NCI-H187 treated with DMSO at 0.1 percent for 48 hours (cell line): ENCODE results near the gene GDI2.

Experiments
- DNase-seq: peaks from one replicate; lab custom pipeline; 2025; lab: John Stamatoyannopoulos, UW

Gene GDI2

DNA sequence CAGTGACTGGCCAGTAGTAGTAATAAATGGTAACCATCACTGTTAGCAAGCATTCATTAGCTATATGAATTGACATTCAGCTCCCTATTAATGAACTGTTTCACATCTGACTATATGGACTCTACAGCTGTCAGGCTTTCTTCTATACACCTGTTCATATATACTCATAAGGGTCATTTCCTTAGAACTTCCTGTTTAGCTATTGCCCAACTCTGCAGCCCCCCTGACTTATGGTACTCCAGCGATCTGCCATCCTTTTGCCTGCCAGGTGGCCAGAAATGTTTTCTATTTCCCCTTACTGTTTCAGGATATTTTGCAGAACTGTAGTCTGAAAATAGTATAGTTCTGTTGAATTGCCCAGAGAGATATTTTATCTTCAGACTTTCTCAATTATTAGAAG is 72.0 kb downstream of the GDI2 start:
- DNase-seq = no peak

DNA sequence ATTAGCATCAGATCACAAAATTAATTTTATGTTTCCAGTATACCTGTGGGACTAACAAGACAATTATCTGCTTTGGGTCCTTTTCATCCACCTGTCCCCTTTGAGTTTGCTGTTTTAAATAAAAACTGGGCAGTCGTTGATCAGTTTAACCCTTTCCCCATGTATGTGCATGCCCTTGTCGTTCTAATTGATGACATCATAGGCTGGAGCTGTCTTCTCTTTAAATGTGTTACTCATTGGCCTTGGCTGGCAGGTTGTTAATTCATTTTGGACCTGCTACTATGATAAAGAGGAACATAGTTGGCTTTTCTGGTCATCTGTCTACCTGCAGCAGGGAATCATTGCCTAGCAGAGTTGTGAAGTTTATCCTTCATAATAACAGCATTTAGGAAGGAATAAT is 74.8 kb downstream of the GDI2 start:
- DNase-seq = no peak

DNA sequence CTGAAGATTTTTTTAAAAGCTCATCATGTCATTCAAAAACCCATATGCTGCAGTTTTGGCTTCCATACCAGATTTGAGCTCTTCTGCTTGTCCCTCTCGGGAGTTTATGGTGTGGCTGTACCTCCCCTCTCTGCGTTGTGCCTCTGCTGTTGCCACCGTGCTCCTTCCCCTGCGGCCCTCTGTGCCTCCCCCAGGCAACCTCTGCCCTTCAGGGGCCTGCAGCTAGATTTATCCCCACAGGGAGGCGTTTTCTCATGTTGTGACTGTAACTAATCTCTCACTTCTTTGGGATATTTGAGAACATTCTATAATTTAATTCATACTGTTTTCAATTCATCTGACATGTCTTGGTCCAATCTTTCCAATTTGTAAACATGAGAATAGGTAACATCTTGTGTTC is 75.9 kb downstream of the GDI2 start:
- DNase-seq = no peak

DNA sequence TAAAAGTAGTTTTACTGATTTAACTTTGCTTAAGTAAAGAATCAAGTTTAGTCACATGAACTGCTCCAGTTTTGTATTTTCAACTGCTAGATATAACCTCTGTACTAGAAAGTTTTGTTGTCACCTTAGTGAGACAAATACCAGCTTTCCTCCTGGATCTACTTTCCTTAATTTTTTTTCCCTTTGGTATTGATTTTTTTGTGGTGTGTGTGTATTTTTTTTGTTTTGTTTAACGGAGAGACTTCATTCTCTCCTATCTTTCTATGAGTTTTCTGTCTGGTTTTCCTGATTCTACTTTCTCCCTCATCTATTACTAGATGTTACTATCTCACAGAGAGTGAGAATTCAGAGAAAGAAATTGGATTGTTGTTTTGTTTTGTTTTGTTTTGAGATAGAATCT is 76.6 kb downstream of the GDI2 start:
- DNase-seq = no peak

DNA sequence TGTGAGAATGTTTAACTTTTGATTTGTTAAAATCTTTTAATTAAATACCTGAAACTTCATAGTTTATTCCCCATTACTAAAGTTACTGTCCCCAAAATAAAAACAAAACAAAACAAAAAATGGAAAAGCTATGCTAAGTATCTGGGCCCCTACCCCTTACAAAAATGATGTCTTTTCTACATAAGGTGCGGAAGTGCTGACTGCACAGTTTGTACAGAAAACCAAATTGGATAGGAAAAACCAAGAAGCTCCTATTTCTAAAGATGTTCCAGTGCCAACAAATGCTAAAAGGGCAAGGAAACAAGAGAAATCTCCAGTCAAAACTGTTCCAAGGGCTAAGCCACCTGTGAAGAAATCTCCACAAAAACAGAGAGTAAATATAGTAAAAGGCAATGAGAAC is 78.1 kb downstream of the GDI2 start:
- DNase-seq = no peak

DNA sequence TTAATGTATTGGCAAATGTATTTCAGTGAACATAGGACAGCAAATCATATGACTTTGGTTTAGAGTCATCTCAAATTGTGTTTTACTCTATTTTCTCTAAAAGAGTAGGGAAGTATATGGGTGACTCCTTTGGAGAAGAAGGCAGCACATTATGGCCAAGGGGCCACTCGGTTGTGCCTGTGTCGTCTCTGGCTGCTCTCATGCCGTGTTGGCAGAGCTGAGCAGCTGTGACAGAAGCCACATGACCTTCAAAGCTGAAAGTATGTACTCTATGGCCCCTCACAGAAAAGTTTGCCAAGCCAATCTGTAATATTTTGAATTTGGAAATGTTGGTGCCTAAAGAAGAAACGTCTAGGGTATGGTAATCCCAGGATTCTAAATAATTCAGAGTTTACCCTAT is 81.1 kb downstream of the GDI2 start:
- DNase-seq = no peak

DNA sequence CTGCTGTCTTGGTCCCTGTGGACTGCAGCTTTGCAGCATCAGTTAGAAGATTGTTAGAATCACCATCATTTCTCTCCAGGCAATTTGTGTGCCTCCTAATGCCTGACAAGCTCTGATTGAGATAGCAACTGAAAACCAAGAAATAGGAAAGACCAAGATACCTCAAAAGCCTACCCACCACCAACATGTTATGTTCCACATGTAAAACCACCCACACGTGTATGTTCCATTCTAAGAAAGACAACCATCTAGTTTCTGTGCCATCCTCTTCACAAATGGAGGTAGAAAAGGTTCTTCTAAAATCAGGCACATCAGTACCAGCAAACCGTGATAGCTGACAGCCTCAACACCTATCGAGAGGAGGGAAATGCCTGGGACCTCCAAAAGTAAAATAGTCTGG is 81.7 kb downstream of the GDI2 start:
- DNase-seq = no peak

DNA sequence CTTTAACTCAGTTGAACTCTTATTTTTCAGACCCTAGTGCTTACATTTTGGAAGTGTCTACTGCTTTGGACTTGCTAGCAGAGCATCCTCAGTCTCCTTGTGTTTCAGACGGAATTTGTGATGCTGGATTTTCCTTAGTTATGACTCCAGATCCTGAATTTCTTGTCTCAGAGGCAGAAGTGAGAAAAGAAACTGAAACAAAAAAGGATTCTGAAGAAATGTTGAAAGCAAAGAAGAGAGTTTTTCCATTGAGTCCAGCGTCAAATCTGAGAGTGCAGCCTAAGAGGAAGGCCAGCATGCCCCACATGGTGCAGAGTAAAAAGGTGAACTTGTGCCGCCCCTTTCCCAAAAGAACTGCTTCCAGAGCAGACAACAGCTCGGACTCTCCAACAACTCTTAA is 82.5 kb downstream of the GDI2 start:
- no peak for DNase-seq

DNA sequence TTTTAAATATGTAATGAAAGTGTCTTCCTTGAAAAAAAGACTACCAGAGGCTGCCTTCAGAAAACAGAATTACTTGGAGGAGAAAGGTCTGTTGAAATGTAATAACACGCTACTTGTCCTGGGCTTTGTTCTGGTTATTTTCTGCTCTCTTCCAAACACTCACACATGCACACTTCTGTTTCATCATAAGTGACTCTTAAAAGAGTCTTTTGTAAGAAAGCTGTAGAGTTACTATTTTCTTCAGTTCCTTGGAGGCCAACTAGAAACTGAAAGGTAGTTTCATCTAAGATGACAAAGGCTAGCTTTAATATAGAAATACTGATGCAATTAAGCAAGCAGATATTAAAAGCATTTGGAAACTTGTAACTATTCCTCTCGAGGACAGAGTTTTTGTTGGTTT is 89.5 kb downstream of the GDI2 start:
- no peak for DNase-seq

DNA sequence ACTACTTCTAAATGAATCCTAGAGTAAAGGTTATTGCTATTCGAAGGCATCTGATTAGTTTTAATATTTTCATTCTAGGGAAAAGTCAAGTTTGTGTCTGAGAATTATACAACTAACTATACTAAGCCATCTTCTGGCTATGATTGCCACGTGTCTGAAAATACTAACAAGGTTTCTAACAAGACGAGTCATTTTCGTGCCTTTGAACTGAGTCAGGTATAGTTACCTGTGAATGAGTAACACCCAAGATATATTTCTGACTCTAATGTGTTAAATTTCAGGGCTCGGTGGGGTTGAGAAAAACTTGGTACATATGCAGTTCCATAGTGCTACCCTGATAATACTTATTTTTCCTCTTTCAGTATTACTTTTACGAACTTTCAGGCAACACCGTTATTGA is 93.1 kb downstream of the GDI2 start:
- DNase-seq = no peak

DNA sequence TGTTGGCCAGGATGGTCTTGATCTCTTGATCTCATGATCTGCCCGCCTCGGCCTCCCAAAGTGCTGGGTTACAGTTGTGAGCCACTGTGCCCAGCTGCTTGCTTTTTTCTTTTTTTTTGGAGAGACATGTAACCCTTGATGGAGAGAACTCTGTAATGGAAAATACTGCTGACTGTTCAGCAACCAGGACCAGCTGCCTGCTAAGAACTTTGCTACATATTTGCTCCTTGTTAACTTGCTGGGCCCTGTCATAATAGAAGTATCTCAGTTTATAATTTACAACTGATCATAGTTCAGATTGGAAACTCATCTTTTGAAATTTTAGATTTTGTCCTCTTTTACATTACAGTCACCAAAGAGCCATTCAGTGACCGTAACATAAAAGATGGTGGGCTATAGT is 93.7 kb downstream of the GDI2 start:
- no peak for DNase-seq
